Uterus (tissue), 2 donors: ENCODE data around the gene USP46.

Source experiments
- CTCF ChIP-seq, 4 experiments: fragments of 200-600 bp in 2 of 4; fragments of 450-650 bp in 2 of 4; sonication (generic) in 2 of 4; IDR thresholded peaks; one replicate each; pipeline ENCODE4 v1.5.1; 2016 to 2019; ENCODE audit warnings: antibody characterized with exemption in 4 of 4, mild to moderate bottlenecking in 2 of 4, moderate library complexity in 1 of 4
- POLR2A ChIP-seq, 2 donors: fragments of 450-650 bp; IDR thresholded peaks; one replicate each; pipeline ENCODE4 v1.6.1; 2016; ENCODE audit warnings: antibody characterized with exemption in 2 of 2, mild to moderate bottlenecking in 1 of 2, moderate library complexity in 1 of 2

DNA sequence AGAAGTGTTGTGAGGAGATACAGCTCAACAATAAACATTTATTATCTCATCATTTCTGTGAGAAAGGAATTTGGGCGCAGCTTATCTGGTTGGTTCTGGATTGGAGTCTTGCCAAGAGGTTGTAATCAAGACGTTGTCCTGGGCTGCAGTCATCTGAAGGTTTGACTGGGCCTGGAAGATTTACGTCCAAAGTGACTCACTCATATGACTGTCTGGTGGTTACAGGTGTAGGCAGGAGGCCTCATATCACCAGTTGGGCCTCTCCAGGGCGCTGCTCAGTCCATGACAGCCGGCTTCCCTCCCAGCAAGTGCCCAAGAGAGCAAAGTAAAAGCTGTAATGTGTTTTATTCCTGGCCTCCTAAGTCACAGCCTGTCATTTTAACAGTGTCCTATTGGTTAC is 106.3 kb downstream of the USP46 start:
- no peak for TF ChIP-seq CTCF (IDR thresholded peaks at IDR 0.05)
- TF ChIP-seq POLR2A (IDR thresholded peaks at IDR 0.05): no peak
